WTC11 (cell line): ENCODE measurements around the gene ABCD3. TPM values are rescaled to one million over a fixed set of nuclear protein-coding genes. Genes with fewer than 3 reads are reported as not detected.

Experiments used
- ATAC-seq: fragments of 200-7000 bp; cut with Tn5 transposase; 2 replicates; pipeline ENCODE4 v1.10.0; 2021; ENCODE audit warnings: mild to moderate bottlenecking, moderate library complexity
- CTCF ChIA-PET: fragments of 300-600 bp; sonication (Branson Sonifier 250); formaldehyde crosslinking; loops from one replicate; lab custom pipeline; 2021; ENCODE audit warnings: antibody characterized with exemption; lab: Charles Lee
- POLR2A ChIA-PET: fragments of 350-600 bp; sonication (Branson Sonifier 250); formaldehyde crosslinking; loops from one replicate; lab custom pipeline; 2021; ENCODE audit warnings: antibody characterized with exemption; lab: Charles Lee
- DNase-seq: peaks from one replicate; pipeline ENCODE4 v3.0.0; 2021; ENCODE audit warnings: low spot score
- H3K27ac Mint-ChIP-seq: 2 replicates; pipeline ENCODE4 v1.8.0; 2021; ENCODE audit warnings: mixed read lengths
- H3K27me3 Mint-ChIP-seq: 2 replicates; pipeline ENCODE4 v1.8.0; 2021; ENCODE audit warnings: low read depth, mild to moderate bottlenecking, moderate library complexity, mixed read lengths
- H3K36me3 Mint-ChIP-seq: 2 replicates; pipeline ENCODE4 v1.8.0; 2021; ENCODE audit warnings: mixed read lengths
- H3K4me1 Mint-ChIP-seq: 2 replicates; pipeline ENCODE4 v1.8.0; 2022; ENCODE audit warnings: mixed read lengths
- H3K4me3 Mint-ChIP-seq: 2 replicates; pipeline ENCODE4 v1.8.0; 2021; ENCODE audit warnings: mild to moderate bottlenecking, moderate library complexity, mixed read lengths
- H3K9me3 Mint-ChIP-seq: 2 replicates; pipeline ENCODE4 v1.8.0; 2021; ENCODE audit warnings: mixed read lengths
- CREB1 ChIP-seq: sonication (generic); formaldehyde crosslinking; IDR thresholded peaks from 2 replicates; pipeline ENCODE4 v1.8.0; 2023; ENCODE audit warnings: mild to moderate bottlenecking, missing genetic modification reagents
- CREM ChIP-seq: sonication (generic); formaldehyde crosslinking; IDR thresholded peaks from 2 replicates; pipeline ENCODE4 v1.8.1; 2022; ENCODE audit warnings: mild to moderate bottlenecking, missing genetic modification reagents, moderate library complexity
- GRHL2 ChIP-seq: fragments of 250-450 bp; sonication (Bioruptor Pico); IDR thresholded peaks from 2 replicates; pipeline ENCODE4 v1.8.0; 2022; ENCODE audit warnings: mild to moderate bottlenecking, moderate library complexity; ENCODE audit not compliant: insufficient replicate concordance, severe bottlenecking
- KAT7 ChIP-seq: sonication (generic); formaldehyde crosslinking; IDR thresholded peaks from 2 replicates; pipeline ENCODE4 v1.8.1; 2023; ENCODE audit warnings: missing genetic modification reagents, mild to moderate bottlenecking, borderline replicate concordance
- NFE2L1 ChIP-seq: sonication (generic); formaldehyde crosslinking; IDR thresholded peaks from 2 replicates; pipeline ENCODE4 v1.8.1; 2023; ENCODE audit warnings: missing genetic modification reagents
- NFYB ChIP-seq: sonication (generic); formaldehyde crosslinking; conservative IDR thresholded peaks from 2 replicates; pipeline ENCODE4 v1.8.0; 2022; ENCODE audit warnings: low read depth, missing genetic modification reagents
- RELA ChIP-seq: sonication (generic); formaldehyde crosslinking; IDR thresholded peaks from 2 replicates; pipeline ENCODE4 v1.8.1; 2022; ENCODE audit warnings: missing genetic modification reagents, mild to moderate bottlenecking, borderline replicate concordance
- RORB ChIP-seq: fragments of 250-450 bp; sonication (Bioruptor Pico); IDR thresholded peaks from 2 replicates; pipeline ENCODE4 v1.9.0; 2021; ENCODE audit warnings: mild to moderate bottlenecking
- SOX15 ChIP-seq: fragments of 250-450 bp; sonication (Bioruptor Pico); IDR thresholded peaks from 2 replicates; pipeline ENCODE4 v1.9.0; 2021; ENCODE audit warnings: mild to moderate bottlenecking
- ZNF423 ChIP-seq: fragments of 250-450 bp; sonication (Bioruptor Pico); IDR thresholded peaks from 2 replicates; pipeline ENCODE4 v2.1.2; 2022; ENCODE audit warnings: mild to moderate bottlenecking, moderate library complexity
- total RNA-seq: library from RNA; stranded (reverse); gene quantifications from 3 replicates; pipeline ENCODE4 v1.2.3, GENCODE V29; 2021
- TF ChIP-seq, protein P1 (sequence below): sonication (generic); formaldehyde crosslinking; IDR thresholded peaks from 2 replicates; pipeline ENCODE4 v1.8.1; 2022; ENCODE audit warnings: low read depth, missing genetic modification reagents, borderline replicate concordance
- TF ChIP-seq, protein P2 (sequence below): sonication (generic); formaldehyde crosslinking; IDR thresholded peaks from 2 replicates; pipeline ENCODE4 v1.8.1; 2023; ENCODE audit warnings: mild to moderate bottlenecking, missing genetic modification reagents, moderate library complexity
- TF ChIP-seq, protein P3 (sequence below): sonication (generic); formaldehyde crosslinking; conservative IDR thresholded peaks from 2 replicates; pipeline ENCODE4 v1.8.1; 2022; ENCODE audit warnings: mild to moderate bottlenecking, missing genetic modification reagents
- TF ChIP-seq, protein P4 (sequence below): sonication (generic); formaldehyde crosslinking; IDR thresholded peaks from 2 replicates; pipeline ENCODE4 v1.8.0; 2023; ENCODE audit warnings: mild to moderate bottlenecking, missing genetic modification reagents
- TF ChIP-seq, protein P5 (sequence below): fragments of 250-450 bp; sonication (Bioruptor Pico); IDR thresholded peaks from 2 replicates; pipeline ENCODE4 v1.9.0; 2021; ENCODE audit warnings: mild to moderate bottlenecking
- TF ChIP-seq, protein P6 (sequence below): fragments of 200-600 bp; IDR thresholded peaks from 2 replicates; pipeline ENCODE4 v1.8.0; 2022; ENCODE audit warnings: antibody characterized with exemption
- TF ChIP-seq, protein P7 (sequence below): fragments of 250-450 bp; sonication (Bioruptor Pico); IDR thresholded peaks from 2 replicates; pipeline ENCODE4 v1.9.0; 2021; ENCODE audit warnings: mild to moderate bottlenecking

Gene ABCD3
- total RNA-seq, 1 experiment from 2014 or later: 27.2 TPM

DNA sequence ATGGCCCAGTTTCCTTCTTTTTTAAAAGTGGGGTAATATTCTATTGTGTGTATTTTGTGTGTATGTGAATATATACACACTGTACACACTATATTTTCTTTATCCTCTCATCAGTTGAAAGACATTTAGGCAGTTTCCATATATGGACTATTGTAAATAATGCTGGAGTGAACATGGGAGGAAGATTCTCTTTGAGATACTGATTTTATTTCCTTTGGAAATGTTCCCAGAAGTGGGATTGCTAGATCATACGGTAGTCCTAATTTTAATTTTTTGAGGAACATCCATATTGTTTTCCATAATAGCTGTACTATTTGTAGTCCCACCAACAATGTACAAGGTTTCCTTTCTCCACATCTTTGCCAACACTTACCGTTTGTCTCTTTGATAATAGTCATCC is 72.4 kb downstream of the ABCD3 start:
- ChIA-PET POLR2A (no interaction called here), CTCF (no interaction called here)
- Mint-ChIP-seq H3K4me3 (no peak overlapping the region), H3K36me3 (peaks cover 15% of the 10 kb centered on the region), H3K9me3 (no peaks in the 10 kb centered on the region), H3K27ac (no peak overlapping the region), H3K4me1 (peaks cover 2% of the 10 kb centered on the region; the same call in 1 of the 2 replicates), H3K27me3 (no peaks in the 10 kb centered on the region)
- ATAC-seq: no peak
- TF ChIP-seq CREB1 (CRISPR knock-in tag): no peak
- no peak for TF ChIP-seq NFE2L1 (CRISPR knock-in tag)
- TF ChIP-seq NFYB (CRISPR knock-in tag): no peak
- TF ChIP-seq, protein P1, sequence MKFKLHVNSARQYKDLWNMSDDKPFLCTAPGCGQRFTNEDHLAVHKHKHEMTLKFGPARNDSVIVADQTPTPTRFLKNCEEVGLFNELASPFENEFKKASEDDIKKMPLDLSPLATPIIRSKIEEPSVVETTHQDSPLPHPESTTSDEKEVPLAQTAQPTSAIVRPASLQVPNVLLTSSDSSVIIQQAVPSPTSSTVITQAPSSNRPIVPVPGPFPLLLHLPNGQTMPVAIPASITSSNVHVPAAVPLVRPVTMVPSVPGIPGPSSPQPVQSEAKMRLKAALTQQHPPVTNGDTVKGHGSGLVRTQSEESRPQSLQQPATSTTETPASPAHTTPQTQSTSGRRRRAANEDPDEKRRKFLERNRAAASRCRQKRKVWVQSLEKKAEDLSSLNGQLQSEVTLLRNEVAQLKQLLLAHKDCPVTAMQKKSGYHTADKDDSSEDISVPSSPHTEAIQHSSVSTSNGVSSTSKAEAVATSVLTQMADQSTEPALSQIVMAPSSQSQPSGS (CRISPR knock-in tag): no peak
- no peak for TF ChIP-seq GRHL2
- TF ChIP-seq, protein P2, sequence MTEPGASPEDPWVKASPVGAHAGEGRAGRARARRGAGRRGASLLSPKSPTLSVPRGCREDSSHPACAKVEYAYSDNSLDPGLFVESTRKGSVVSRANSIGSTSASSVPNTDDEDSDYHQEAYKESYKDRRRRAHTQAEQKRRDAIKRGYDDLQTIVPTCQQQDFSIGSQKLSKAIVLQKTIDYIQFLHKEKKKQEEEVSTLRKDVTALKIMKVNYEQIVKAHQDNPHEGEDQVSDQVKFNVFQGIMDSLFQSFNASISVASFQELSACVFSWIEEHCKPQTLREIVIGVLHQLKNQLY: no peak
- TF ChIP-seq, protein P3, sequence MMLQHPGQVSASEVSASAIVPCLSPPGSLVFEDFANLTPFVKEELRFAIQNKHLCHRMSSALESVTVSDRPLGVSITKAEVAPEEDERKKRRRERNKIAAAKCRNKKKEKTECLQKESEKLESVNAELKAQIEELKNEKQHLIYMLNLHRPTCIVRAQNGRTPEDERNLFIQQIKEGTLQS (CRISPR knock-in tag): no peak
- no peak for TF ChIP-seq RORB (CRISPR knock-in tag)
- TF ChIP-seq CREM (CRISPR knock-in tag): no peak
- TF ChIP-seq, protein P4, sequence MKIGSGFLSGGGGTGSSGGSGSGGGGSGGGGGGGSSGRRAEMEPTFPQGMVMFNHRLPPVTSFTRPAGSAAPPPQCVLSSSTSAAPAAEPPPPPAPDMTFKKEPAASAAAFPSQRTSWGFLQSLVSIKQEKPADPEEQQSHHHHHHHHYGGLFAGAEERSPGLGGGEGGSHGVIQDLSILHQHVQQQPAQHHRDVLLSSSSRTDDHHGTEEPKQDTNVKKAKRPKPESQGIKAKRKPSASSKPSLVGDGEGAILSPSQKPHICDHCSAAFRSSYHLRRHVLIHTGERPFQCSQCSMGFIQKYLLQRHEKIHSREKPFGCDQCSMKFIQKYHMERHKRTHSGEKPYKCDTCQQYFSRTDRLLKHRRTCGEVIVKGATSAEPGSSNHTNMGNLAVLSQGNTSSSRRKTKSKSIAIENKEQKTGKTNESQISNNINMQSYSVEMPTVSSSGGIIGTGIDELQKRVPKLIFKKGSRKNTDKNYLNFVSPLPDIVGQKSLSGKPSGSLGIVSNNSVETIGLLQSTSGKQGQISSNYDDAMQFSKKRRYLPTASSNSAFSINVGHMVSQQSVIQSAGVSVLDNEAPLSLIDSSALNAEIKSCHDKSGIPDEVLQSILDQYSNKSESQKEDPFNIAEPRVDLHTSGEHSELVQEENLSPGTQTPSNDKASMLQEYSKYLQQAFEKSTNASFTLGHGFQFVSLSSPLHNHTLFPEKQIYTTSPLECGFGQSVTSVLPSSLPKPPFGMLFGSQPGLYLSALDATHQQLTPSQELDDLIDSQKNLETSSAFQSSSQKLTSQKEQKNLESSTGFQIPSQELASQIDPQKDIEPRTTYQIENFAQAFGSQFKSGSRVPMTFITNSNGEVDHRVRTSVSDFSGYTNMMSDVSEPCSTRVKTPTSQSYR (CRISPR knock-in tag): no peak
- TF ChIP-seq, protein P5, sequence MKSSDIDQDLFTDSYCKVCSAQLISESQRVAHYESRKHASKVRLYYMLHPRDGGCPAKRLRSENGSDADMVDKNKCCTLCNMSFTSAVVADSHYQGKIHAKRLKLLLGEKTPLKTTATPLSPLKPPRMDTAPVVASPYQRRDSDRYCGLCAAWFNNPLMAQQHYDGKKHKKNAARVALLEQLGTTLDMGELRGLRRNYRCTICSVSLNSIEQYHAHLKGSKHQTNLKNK (CRISPR knock-in tag): no peak
- TF ChIP-seq, protein P6, sequence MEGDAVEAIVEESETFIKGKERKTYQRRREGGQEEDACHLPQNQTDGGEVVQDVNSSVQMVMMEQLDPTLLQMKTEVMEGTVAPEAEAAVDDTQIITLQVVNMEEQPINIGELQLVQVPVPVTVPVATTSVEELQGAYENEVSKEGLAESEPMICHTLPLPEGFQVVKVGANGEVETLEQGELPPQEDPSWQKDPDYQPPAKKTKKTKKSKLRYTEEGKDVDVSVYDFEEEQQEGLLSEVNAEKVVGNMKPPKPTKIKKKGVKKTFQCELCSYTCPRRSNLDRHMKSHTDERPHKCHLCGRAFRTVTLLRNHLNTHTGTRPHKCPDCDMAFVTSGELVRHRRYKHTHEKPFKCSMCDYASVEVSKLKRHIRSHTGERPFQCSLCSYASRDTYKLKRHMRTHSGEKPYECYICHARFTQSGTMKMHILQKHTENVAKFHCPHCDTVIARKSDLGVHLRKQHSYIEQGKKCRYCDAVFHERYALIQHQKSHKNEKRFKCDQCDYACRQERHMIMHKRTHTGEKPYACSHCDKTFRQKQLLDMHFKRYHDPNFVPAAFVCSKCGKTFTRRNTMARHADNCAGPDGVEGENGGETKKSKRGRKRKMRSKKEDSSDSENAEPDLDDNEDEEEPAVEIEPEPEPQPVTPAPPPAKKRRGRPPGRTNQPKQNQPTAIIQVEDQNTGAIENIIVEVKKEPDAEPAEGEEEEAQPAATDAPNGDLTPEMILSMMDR: no peak
- no peak for TF ChIP-seq RELA (CRISPR knock-in tag)
- TF ChIP-seq ZNF423 (CRISPR knock-in tag): no peak
- TF ChIP-seq KAT7: no peak
- no peak for TF ChIP-seq SOX15 (CRISPR knock-in tag)
- TF ChIP-seq, protein P7, sequence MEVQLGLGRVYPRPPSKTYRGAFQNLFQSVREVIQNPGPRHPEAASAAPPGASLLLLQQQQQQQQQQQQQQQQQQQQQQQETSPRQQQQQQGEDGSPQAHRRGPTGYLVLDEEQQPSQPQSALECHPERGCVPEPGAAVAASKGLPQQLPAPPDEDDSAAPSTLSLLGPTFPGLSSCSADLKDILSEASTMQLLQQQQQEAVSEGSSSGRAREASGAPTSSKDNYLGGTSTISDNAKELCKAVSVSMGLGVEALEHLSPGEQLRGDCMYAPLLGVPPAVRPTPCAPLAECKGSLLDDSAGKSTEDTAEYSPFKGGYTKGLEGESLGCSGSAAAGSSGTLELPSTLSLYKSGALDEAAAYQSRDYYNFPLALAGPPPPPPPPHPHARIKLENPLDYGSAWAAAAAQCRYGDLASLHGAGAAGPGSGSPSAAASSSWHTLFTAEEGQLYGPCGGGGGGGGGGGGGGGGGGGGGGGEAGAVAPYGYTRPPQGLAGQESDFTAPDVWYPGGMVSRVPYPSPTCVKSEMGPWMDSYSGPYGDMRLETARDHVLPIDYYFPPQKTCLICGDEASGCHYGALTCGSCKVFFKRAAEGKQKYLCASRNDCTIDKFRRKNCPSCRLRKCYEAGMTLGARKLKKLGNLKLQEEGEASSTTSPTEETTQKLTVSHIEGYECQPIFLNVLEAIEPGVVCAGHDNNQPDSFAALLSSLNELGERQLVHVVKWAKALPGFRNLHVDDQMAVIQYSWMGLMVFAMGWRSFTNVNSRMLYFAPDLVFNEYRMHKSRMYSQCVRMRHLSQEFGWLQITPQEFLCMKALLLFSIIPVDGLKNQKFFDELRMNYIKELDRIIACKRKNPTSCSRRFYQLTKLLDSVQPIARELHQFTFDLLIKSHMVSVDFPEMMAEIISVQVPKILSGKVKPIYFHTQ (CRISPR knock-in tag): no peak
- DNase-seq: no peak
